ELF-1 (cell line): Measurements from ENCODE around the gene IDI1.
"Not testable (repeated sequence)": the region's sequence is repeated elsewhere in the genome, so short reads cannot be mapped to it uniquely, and the experiment has no call there.

Experiments
- DNase-seq: peaks from one replicate; pipeline ENCODE4 v3.0.0-alpha.2; 2016; ENCODE audit warnings: low read depth, low spot score

IDI1 gene

DNA sequence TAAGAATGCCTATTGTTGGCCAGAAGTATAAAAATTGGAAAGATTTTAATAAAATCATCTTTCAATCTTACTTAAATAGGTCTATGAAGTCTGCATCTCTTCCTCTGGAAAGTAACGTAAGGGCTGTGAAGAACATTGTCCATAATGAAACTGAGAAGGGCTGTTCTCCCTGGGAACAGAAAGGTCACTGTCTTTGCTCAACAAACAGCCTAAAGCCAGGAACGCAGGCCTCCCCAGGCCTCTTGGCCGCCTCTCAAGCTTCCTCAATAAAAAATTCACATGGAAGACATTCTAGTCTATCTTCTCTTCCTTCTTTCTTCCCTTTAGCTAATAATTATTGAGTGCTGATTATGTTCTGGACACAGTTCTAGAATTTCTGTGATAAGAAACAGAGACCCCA is 14.2 kb downstream of the IDI1 start:
- DNase-seq, result no peak

GRCh38 chr10:1033601-1034000 is 15.3 kb downstream of the IDI1 start:
- no peak for DNase-seq

DNA sequence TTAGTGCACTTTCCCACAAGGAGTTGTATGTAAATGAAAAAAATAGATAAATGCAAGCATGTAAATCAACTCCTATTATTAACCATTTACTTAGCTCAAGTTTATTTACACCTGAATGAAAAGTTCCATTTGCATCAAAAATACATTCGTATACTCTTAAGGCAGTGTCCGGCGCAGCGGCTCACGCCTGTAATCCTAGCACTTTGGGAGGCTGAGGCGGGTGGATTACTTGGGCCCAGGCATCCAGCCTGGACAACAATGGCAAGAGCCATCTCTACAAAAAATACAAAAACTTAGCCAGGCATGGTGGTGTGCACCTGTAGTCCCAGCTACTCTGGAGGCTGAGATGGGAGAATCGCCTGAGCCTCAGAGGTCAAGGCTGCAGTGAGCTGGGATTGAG is 19.1 kb downstream of the IDI1 start:
- DNase-seq, result no peak

DNA sequence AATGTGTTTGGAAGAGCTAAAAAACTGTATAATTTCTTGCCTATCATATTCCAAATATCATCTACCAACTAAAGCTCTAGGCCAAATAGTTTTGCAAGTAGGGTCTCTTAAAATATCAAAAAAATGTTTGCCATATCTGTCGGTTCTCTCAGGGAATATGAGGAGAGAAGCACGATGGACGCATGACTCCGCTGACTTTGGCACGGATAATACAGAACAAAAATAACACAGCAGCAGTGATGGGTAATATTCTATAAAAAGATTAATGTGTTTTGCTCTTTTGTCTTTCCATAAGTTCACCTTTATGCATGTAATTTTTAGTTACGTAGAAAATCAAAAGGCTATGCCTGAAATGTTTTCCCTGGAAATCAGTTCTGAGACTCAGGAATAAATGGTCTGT is 22.3 kb downstream of the IDI1 start:
- no peak for DNase-seq

GRCh38 chr10:1025683-1026082 is 23.2 kb downstream of the IDI1 start, which contains the start of gene IDI2:
TSS of gene IDI2 (minus strand) at chr10:1025859. CDS start at chr10:1024723, 1,136 bp downstream.
- no peak for DNase-seq

DNA sequence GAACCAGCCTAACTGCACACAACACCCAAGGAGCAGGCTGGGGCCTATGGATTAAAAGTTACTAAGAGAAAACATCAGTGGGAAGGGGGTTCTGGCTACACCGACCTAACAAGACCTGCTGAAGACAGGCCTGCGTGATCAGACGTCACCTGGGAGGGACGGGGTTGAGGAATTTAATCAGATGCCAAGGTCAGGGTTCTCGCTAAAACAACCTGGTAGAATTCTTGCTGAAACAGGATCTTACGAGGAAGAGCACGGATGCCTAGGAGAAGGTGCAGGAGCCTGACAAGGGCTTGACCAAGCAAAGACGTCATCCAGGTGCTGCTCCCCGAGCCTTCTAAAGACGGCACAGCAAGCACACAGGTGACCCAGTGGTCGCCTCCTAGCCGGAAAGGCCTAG is 24.8 kb downstream of the IDI1 start:
- no peak for DNase-seq

GRCh38 chr10:1022413-1022812 is 26.5 kb downstream of the IDI1 start:
- DNase-seq, result no peak

DNA sequence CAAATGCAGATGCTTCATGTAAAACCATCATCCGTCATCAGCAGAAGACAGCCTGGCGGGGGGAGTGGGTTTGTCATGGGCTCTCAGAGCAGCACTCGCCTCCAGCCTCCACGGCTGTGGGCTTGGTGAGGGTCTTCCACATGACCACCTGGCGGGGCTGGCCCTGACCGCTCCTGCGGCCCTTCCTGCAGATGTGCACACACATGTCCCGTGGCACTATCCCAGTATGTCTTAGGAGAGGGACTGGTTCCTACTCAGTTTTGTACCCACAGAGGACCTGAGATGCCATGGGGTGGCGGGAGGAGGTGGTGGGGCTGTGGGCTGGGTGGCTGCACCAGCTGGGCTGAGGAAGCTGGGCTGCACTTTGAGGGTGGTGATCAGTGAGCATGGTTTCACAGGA is 28.0 kb downstream of the IDI1 start:
- no peak for DNase-seq

DNA sequence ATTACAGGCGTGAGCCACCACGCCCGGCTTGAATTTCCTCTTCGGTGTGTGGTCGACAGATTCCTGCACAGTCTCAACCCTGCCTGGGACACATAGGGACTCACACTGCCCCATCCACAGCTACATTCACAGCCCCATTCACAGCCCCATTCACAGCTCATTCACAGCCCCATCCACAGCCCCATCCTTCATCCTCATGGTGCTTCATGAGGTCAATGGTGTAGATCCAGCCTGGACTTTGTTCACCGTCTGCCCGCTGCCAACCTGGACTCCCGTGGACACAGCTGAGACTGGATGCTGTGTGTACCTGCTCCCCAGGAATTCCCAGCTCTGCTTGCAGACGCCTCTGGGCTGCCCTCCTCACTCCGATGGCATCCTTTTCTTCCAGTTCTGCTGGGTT is 28.5 kb downstream of the IDI1 start:
- no peak for DNase-seq

DNA sequence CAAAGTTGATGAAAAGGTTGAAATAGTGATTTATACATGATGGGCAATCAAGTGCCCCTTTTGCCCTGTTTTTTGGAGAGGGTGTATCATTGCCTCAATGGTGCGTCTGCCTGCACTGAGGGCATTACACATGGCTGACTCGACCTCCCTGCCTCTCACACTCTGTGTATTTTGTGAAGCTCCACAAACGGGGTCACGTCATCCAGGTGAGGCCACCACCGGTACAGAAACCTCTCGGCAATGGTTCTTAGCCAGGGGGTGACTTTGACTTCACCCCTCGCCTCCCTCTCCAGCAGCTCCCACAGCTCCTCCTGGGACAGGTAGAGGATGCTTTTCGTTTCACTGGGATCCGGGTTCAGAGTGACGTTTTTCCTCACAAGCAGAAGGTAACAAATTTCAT is 29.6 kb downstream of the IDI1 start:
- no peak for DNase-seq

DNA sequence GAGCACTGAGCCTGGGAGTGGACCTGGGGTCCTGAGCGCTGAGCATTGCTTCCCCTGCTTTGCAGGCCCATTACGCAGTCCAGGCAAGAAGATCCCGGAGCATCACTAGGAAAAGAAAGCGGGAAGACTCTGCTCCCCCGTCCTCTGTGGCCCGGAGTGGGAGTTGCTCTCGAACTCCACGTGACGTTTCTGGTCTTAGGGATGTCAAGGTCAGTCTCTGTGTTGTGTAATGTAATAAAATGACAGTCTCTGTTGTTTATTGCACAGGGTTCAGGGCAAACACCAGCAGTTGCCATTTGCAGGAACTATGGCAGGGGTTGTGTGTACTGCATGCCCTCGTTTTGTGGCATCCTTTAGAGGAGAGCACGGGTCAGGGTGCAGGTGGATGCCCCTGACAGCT is 33.2 kb downstream of the IDI1 start:
- no peak for DNase-seq

GRCh38 chr10:1011696-1012095 is 37.2 kb downstream of the IDI1 start:
- no peak for DNase-seq

GRCh38 chr10:1010703-1011102 is 38.2 kb downstream of the IDI1 start:
- no peak for DNase-seq

GRCh38 chr10:1009947-1010346 is 39.0 kb downstream of the IDI1 start:
- not testable (repeated sequence) for DNase-seq

DNA sequence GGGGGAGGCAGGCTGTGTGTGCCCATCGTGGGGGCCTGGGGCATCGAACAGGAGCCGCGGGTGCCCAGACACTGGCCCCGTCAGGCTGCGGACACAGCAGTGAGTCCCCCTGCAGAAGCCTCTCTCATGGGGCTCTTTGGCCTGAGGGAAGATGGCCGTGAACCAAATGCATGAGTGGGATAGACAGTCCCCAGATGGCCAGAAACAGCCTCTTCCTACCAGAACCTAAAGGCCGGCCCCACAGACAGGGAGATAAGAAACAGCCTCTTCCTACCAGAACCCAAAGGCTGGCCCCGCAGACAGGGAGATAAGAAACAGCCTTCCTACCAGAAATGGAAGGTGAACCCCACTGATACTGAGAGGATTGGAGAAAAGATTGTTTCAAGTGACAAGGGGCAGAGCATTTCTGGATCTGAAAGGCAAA is 39.8 kb downstream of the IDI1 start:
- no peak for DNase-seq

DNA sequence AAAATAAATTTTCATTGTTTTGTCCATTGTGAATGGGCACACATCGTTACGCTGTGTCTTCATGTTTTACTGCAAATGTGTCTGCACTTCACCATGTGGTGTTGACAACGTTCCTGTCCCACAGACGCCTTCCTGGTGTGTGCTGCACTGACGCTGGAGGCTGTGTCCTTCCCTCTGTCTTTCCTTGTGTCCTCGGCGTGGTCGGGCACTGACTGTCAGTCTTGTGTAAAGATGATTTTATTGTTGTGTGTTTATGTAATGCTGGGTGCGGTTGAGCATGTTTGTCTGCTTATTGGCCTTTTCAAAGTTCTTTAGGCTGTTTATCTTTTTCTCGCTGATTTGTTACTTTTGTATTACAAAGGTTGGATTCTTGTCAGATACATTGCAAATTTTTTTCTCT is 41.3 kb downstream of the IDI1 start:
- DNase-seq, result no peak

DNA sequence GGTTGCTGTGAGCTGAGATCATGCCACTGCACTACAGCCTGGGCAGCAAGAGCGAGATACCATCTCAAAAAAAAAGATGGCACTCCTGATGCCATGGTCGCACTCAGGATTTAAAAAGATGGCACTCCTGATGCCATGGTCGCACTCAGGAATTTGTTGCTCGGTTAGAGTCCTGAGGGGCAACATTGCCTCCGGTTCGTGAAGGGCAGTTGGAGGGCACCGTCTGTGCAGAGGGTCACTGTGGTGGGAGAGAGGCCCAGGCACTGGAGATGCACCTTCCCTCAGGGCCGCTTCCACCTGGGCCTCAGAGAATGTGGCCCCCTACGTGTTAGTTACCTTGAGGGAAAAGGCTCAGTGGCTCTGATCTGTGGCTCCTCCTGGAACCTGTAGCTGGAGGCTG is 42.3 kb downstream of the IDI1 start:
- no peak for DNase-seq

GRCh38 chr10:1003884-1004670 is 44.8 kb downstream of the IDI1 start:
- DNase-seq, result no peak

- no peak for DNase-seq
Measured at GRCh38 chr10:1002425-1003006, 46.4 kb downstream of the IDI1 start.

- DNase-seq, result no peak
Measured at GRCh38 chr10:997266-998022, 51.5 kb downstream of the IDI1 start.

- DNase-seq, result no peak
Measured at GRCh38 chr10:996031-996430, 52.9 kb downstream of the IDI1 start.

- no peak for DNase-seq
Measured at GRCh38 chr10:995559-995926, 53.4 kb downstream of the IDI1 start.
